ENCODE data around the gene KLHL40. TPM values are rescaled to one million over a fixed set of nuclear protein-coding genes. Genes with fewer than 3 reads are reported as not detected.

The KLHL40 gene
- total RNA-seq, 6 experiments from 2014 or later, result not detected

GRCh38 chr3:42702982-42703694, 17.8 kb downstream of the KLHL40 start:
- no peak overlapping the region for H3K4me3 Mint-ChIP-seq
- H3K36me3 Mint-ChIP-seq (ENCODE audit: low read depth), result no peaks in the 10 kb centered on the region
- DNase-seq, result no peak
- no peaks in the 10 kb centered on the region for H3K9me3 Mint-ChIP-seq
- peaks cover 6% of the 10 kb centered on the region; the same call in 1 of the 2 replicates for H3K4me1 Mint-ChIP-seq (ENCODE audit: low read depth)
- peaks cover 21% of the 10 kb centered on the region for H3K27me3 Mint-ChIP-seq (ENCODE audit: insufficient read depth)
- no peak overlapping the region for H3K27ac Mint-ChIP-seq
- TF ChIP-seq CTCF (IDR thresholded peaks at IDR 0.05), result no peak

- H3K9me3 Mint-ChIP-seq, result no peaks in the 10 kb centered on the region
- DNase-seq, result no peak
- H3K27me3 Mint-ChIP-seq (ENCODE audit: insufficient read depth), result peaks cover 25% of the 10 kb centered on the region
These were observed 18.3 kb downstream of the KLHL40 start for GRCh38 chr3:42703695-42704025.

GRCh38 chr3:42704136-42704841, 19.0 kb downstream of the KLHL40 start:
- Mint-ChIP-seq H3K36me3 (ENCODE audit: low read depth) (no peaks in the 10 kb centered on the region), H3K27ac (no peak overlapping the region), H3K27me3 (ENCODE audit: insufficient read depth) (peaks cover 31% of the 10 kb centered on the region), H3K4me3 (no peak overlapping the region), H3K9me3 (no peaks in the 10 kb centered on the region), H3K4me1 (ENCODE audit: low read depth) (peaks cover 6% of the 10 kb centered on the region; the same call in 1 of the 2 replicates)
- no peak for TF ChIP-seq CTCF (IDR thresholded peaks at IDR 0.05)
- no peak for DNase-seq

More at GRCh38 chr3:42703695-42704025, 18.3 kb downstream of the KLHL40 start:
- Mint-ChIP-seq H3K36me3 (ENCODE audit: low read depth) (no peaks in the 10 kb centered on the region), H3K4me1 (ENCODE audit: low read depth) (peaks cover 6% of the 10 kb centered on the region; the same call in 1 of the 2 replicates), H3K27ac (no peak overlapping the region), H3K4me3 (no peak overlapping the region)
- no peak for TF ChIP-seq CTCF (IDR thresholded peaks at IDR 0.05)

GRCh38 chr3:42705058-42705767, 19.9 kb downstream of the KLHL40 start:
- peaks cover 37% of the 10 kb centered on the region for H3K27me3 Mint-ChIP-seq (ENCODE audit: insufficient read depth)
- H3K4me3 Mint-ChIP-seq, result no peak overlapping the region
- no peaks in the 10 kb centered on the region for H3K36me3 Mint-ChIP-seq (ENCODE audit: low read depth)
- no peak overlapping the region for H3K27ac Mint-ChIP-seq
- no peak for TF ChIP-seq CTCF (IDR thresholded peaks at IDR 0.05)
- no peaks in the 10 kb centered on the region for H3K9me3 Mint-ChIP-seq
- no peak for DNase-seq
- peaks cover 6% of the 10 kb centered on the region; the same call in 1 of the 2 replicates for H3K4me1 Mint-ChIP-seq (ENCODE audit: low read depth)

GRCh38 chr3:42705962-42706585, 20.7 kb downstream of the KLHL40 start:
- no peak for DNase-seq
- Mint-ChIP-seq H3K27ac (no peak overlapping the region), H3K4me1 (ENCODE audit: low read depth) (peaks cover 6% of the 10 kb centered on the region; the same call in 1 of the 2 replicates), H3K36me3 (ENCODE audit: low read depth) (no peaks in the 10 kb centered on the region), H3K9me3 (no peaks in the 10 kb centered on the region), H3K27me3 (ENCODE audit: insufficient read depth) (peaks cover 38% of the 10 kb centered on the region), H3K4me3 (no peak overlapping the region)
- no peak for TF ChIP-seq CTCF (IDR thresholded peaks at IDR 0.05)

All from HFFc6 (cell line).